Embryonic facial prominence (tissue), 1 donor: ENCODE measurements around the gene CPA1.

Experiments
- DNase-seq: peaks from one replicate; pipeline ENCODE4 v3.0.0-alpha.2; 2016; ENCODE audit errors: extremely low spot score

The CPA1 gene

GRCh38 chr7:130394421-130395195 lies 14.3 kb downstream of the CPA1 start:
- DNase-seq, result no peak

- DNase-seq, result no peak
Observed at GRCh38 chr7:130395421-130395820, 15.1 kb downstream of the CPA1 start.

GRCh38 chr7:130396109-130396508 lies 15.8 kb downstream of the CPA1 start:
- no peak for DNase-seq

GRCh38 chr7:130397051-130397757 lies 16.9 kb downstream of the CPA1 start:
- no peak for DNase-seq

GRCh38 chr7:130397758-130398073 lies 17.4 kb downstream of the CPA1 start:
- DNase-seq, result no peak

- DNase-seq, result no peak
Observed at GRCh38 chr7:130398526-130399090, 18.3 kb downstream of the CPA1 start.

GRCh38 chr7:130400120-130400572 lies 19.9 kb downstream of the CPA1 start:
- no peak for DNase-seq

- DNase-seq, result no peak
Observed at GRCh38 chr7:130401101-130401500, 20.8 kb downstream of the CPA1 start.

- no peak for DNase-seq
Observed at GRCh38 chr7:130401578-130401977, 21.3 kb downstream of the CPA1 start.

- no peak for DNase-seq
Observed at GRCh38 chr7:130405003-130405402, 24.7 kb downstream of the CPA1 start.

- DNase-seq, result no peak
Observed at GRCh38 chr7:130409067-130409711, 28.9 kb downstream of the CPA1 start.

GRCh38 chr7:130409712-130410072 lies 29.4 kb downstream of the CPA1 start:
- DNase-seq, result no peak

GRCh38 chr7:130410868-130411541 lies 30.7 kb downstream of the CPA1 start:
- DNase-seq, result no peak

- DNase-seq, result no peak
Observed at GRCh38 chr7:130413201-130413600, 32.9 kb downstream of the CPA1 start.

GRCh38 chr7:130415006-130415405 lies 34.7 kb downstream of the CPA1 start:
- DNase-seq, result no peak

GRCh38 chr7:130417213-130417612 lies 36.9 kb downstream of the CPA1 start:
- no peak for DNase-seq

- no peak for DNase-seq
Observed at GRCh38 chr7:130418306-130418705, 38.0 kb downstream of the CPA1 start.

GRCh38 chr7:130419658-130420057 lies 39.4 kb downstream of the CPA1 start:
- no peak for DNase-seq

GRCh38 chr7:130420943-130421578 lies 40.8 kb downstream of the CPA1 start:
- DNase-seq, result no peak

- DNase-seq, result no peak
Observed at GRCh38 chr7:130421684-130422083, 41.4 kb downstream of the CPA1 start.

- no peak for DNase-seq
Observed at GRCh38 chr7:130423501-130424037, 43.3 kb downstream of the CPA1 start.
